ENCODE results near the gene SIRT6. TPM values are rescaled to one million over a fixed set of nuclear protein-coding genes. Genes with fewer than 3 reads are reported as not detected.

Gene SIRT6
- total and polyA plus RNA-seq, 9 of the 15 experiments (the other 6 are each of a cell fraction or from before 2014, with no cell fraction given): 1.4 to 41.1 (median 10.2) TPM

DNA sequence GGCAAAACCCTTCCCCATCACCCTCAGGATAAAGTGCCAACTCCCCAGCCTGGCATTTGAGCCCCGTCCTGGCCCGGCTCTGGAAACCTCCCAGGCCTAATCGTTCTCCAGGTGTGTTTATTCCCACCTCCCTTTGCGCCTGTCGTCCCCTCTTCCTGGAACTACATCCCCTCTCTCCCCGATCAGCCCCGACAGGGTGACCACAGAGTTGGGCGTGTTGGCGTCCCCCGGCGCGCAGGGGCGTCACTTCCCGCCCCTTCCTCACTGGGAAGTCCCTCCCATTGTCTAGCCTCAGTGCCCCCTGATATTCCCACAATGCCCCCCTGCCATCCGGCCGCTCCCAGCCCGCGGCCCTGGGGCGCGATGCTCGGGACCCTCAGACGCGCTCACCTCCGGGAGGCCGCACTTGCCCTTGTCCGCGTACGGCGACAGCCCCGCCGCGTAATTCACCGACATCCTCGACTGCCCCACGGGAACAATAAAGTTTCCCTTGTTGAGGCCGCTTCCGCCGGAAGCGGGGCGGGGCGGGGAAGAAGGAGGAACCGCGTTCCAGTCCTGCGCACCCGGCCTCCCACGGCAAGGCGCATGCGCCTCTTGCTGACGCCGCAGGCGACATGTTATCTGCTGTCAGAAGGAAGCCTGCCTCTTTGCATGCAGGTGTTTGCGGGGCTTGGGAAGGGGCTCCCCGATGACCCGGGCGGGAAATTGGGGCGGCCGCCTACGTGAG, at the start of gene SIRT6, which contains the start of gene ANKRD24 (continued):
- TF ChIP-seq TCF15 (CRISPR knock-in tag; IDR thresholded peaks at IDR 0.05) (no peak), RBM14 (IDR thresholded peaks at IDR 0.05; ENCODE audit: borderline replicate concordance, insufficient read depth, low read depth, low read length) (no peak), C11orf30 (IDR thresholded peaks at IDR 0.05; ENCODE audit: low read depth) (peak; percentile 89), SP1 (CRISPR knock-in tag; IDR thresholded peaks at IDR 0.05) (peak; percentile 92), ARHGAP35 (IDR thresholded peaks at IDR 0.05; ENCODE audit: partially characterized antibody) (no peak), KLF13 (tag; IDR thresholded peaks at IDR 0.05; ENCODE audit: borderline replicate concordance, low read depth) (peak; percentile 83; the same call in 1 of the 2 replicates), SP2 (IDR thresholded peaks at IDR 0.05; ENCODE audit: extremely low read depth, low read depth, low read length, poor library complexity, severe bottlenecking) (no peak), ZNF586 (CRISPR knock-in tag; conservative IDR thresholded peaks at IDR 0.05) (no peak), SMC3 (conservative IDR thresholded peaks at IDR 0.05; ENCODE audit: insufficient read depth, low read depth, low read length) (no peak), FOXJ2 (tag; IDR thresholded peaks at IDR 0.05) (0 out of 2 replicates have a peak, but pooled peaks have one; percentile 42), PHF8 (IDR thresholded peaks at IDR 0.05; ENCODE audit: borderline replicate concordance, low read length) (peak; percentile 70; the same call in 1 of the 2 replicates), JUN (IDR thresholded peaks at IDR 0.05; ENCODE audit: borderline replicate concordance, low read depth, low read length) (peak; percentile 33; the same call in 1 of the 2 replicates), JUN (CRISPR knock-in tag; IDR thresholded peaks at IDR 0.05; ENCODE audit: borderline replicate concordance) (no peak), SLC30A9 (CRISPR knock-in tag; IDR thresholded peaks at IDR 0.05) (no peak), ZNF644 (tag; IDR thresholded peaks at IDR 0.05; ENCODE audit: low read depth) (no peak), ZBTB9 (CRISPR knock-in tag; IDR thresholded peaks at IDR 0.05) (no peak), RAD21 (CRISPR knock-in tag; conservative IDR thresholded peaks at IDR 0.05 in 1 of 2, IDR thresholded peaks at IDR 0.05 in 1 of 2) (no peak), NEUROD1 (IDR thresholded peaks at IDR 0.05; ENCODE audit: borderline replicate concordance, low read depth, low read length, partially characterized antibody) (peak; percentile 60), RFX7 (CRISPR knock-in tag; IDR thresholded peaks at IDR 0.05) (no peak)
- TF ChIP-seq, protein P1, sequence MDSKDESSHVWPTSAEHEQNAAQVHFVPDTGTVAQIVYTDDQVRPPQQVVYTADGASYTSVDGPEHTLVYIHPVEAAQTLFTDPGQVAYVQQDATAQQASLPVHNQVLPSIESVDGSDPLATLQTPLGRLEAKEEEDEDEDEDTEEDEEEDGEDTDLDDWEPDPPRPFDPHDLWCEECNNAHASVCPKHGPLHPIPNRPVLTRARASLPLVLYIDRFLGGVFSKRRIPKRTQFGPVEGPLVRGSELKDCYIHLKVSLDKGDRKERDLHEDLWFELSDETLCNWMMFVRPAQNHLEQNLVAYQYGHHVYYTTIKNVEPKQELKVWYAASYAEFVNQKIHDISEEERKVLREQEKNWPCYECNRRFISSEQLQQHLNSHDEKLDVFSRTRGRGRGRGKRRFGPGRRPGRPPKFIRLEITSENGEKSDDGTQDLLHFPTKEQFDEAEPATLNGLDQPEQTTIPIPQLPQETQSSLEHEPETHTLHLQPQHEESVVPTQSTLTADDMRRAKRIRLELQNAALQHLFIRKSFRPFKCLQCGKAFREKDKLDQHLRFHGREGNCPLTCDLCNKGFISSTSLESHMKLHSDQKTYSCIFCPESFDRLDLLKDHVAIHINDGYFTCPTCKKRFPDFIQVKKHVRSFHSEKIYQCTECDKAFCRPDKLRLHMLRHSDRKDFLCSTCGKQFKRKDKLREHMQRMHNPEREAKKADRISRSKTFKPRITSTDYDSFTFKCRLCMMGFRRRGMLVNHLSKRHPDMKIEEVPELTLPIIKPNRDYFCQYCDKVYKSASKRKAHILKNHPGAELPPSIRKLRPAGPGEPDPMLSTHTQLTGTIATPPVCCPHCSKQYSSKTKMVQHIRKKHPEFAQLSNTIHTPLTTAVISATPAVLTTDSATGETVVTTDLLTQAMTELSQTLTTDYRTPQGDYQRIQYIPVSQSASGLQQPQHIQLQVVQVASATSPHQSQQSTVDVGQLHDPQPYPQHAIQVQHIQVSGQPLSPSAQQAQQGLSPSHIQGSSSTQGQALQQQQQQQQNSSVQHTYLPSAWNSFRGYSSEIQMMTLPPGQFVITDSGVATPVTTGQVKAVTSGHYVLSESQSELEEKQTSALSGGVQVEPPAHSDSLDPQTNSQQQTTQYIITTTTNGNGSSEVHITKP (IDR thresholded peaks at IDR 0.05; ENCODE audit: partially characterized antibody): peak; percentile 74

Data from K562 (cell line).